HEK293T (cell line): ENCODE data around the gene APLNR.

Experiments used
- CTCF ChIA-PET: fragments of 350-600 bp; formaldehyde crosslinking; extraction: SDS; loops from one replicate; lab custom pipeline; 2021; ENCODE audit warnings: antibody characterized with exemption, inconsistent platforms; lab: Yijun Ruan, JAX
- POLR2A ChIA-PET: fragments of 350-600 bp; formaldehyde crosslinking; extraction: SDS; loops from one replicate; lab custom pipeline; 2020; ENCODE audit warnings: antibody characterized with exemption, inconsistent platforms; lab: Yijun Ruan, JAX
- DNase-seq: peaks from one replicate; pipeline ENCODE4 v3.0.0; 2012; ENCODE audit warnings: mixed read lengths; ENCODE audit errors: extremely low spot score
- ARNT ChIP-seq: fragments of 450-650 bp; IDR thresholded peaks from 2 replicates; pipeline ENCODE4 v1.6.1; 2017; ENCODE audit warnings: mild to moderate bottlenecking
- BHLHE40 ChIP-seq: fragments of 450-650 bp; IDR thresholded peaks from 2 replicates; pipeline ENCODE4 v1.6.1; 2016; ENCODE audit warnings: mild to moderate bottlenecking, moderate library complexity, borderline replicate concordance
- CTBP1 ChIP-seq: fragments of 450-650 bp; IDR thresholded peaks from 2 replicates; pipeline ENCODE4 v1.6.1; 2016; ENCODE audit warnings: borderline replicate concordance
- ELF4 ChIP-seq: fragments of 450-650 bp; IDR thresholded peaks from 2 replicates; pipeline ENCODE4 v1.6.1; 2017; ENCODE audit warnings: antibody characterized with exemption
- FOXA1 ChIP-seq: fragments of 450-650 bp; IDR thresholded peaks from 2 replicates; pipeline ENCODE4 v1.6.1; 2016; ENCODE audit warnings: mild to moderate bottlenecking
- FOXK2 ChIP-seq: fragments of 450-650 bp; IDR thresholded peaks from 2 replicates; pipeline ENCODE4 v1.6.1; 2016; ENCODE audit warnings: mild to moderate bottlenecking
- FOXM1 ChIP-seq: fragments of 450-650 bp; IDR thresholded peaks from 2 replicates; pipeline ENCODE4 v1.6.1; 2017; ENCODE audit warnings: mild to moderate bottlenecking, borderline replicate concordance
- HDGF ChIP-seq: fragments of 450-650 bp; IDR thresholded peaks from 2 replicates; pipeline ENCODE4 v1.6.1; 2017; ENCODE audit warnings: antibody characterized with exemption, borderline replicate concordance
- L3MBTL2 ChIP-seq: fragments of 450-650 bp; conservative IDR thresholded peaks from 2 replicates; pipeline ENCODE4 v1.6.1; 2016; ENCODE audit warnings: mild to moderate bottlenecking
- LEF1 ChIP-seq: fragments of 450-650 bp; IDR thresholded peaks from 2 replicates; pipeline ENCODE4 v1.6.1; 2017; ENCODE audit warnings: mild to moderate bottlenecking, borderline replicate concordance
- NFRKB ChIP-seq: fragments of 450-650 bp; IDR thresholded peaks from 2 replicates; pipeline ENCODE4 v1.6.1; 2016; ENCODE audit warnings: mild to moderate bottlenecking, moderate library complexity
- PKNOX1 ChIP-seq: fragments of 450-650 bp; IDR thresholded peaks from 2 replicates; pipeline ENCODE4 v1.6.1; 2016
- SP1 ChIP-seq: fragments of 450-650 bp; IDR thresholded peaks from 2 replicates; pipeline ENCODE4 v1.6.1; 2017
- SUZ12 ChIP-seq: fragments of 450-650 bp; IDR thresholded peaks from 2 replicates; pipeline ENCODE4 v1.6.1; 2016; ENCODE audit warnings: mild to moderate bottlenecking
- TARDBP ChIP-seq: fragments of 450-650 bp; IDR thresholded peaks from 2 replicates; pipeline ENCODE4 v1.6.1; 2016
- ZNF384 ChIP-seq: fragments of 450-650 bp; IDR thresholded peaks from 2 replicates; pipeline ENCODE4 v1.6.1; 2016

Gene APLNR

GRCh38 chr11:57255618-57256017, 18.6 kb upstream of the APLNR start:
- no peak for DNase-seq
- TF ChIP-seq HDGF (no peak), LEF1 (no peak), TARDBP (no peak)
- ChIA-PET CTCF (no interaction called here), POLR2A (no interaction called here)

- DNase-seq: no peak
- ChIA-PET CTCF (interaction anchor here (1.4 kb wide), 1 partner anchor 414 kb away, joined by 3 read pairs; no protein-coding TSS in a partner anchor), POLR2A (no interaction called here)
- no peak for TF ChIP-seq ELF4
- no peak for TF ChIP-seq HDGF
- TF ChIP-seq NFRKB: no peak
Observed at GRCh38 chr11:57254631-57255030, 17.6 kb upstream of the APLNR start.

GRCh38 chr11:57251491-57252104, 14.5 kb upstream of the APLNR start:
- POLR2A ChIA-PET: no interaction called here
- TF ChIP-seq ZNF384 (no peak), LEF1 (no peak), CTBP1 (no peak), PKNOX1 (no peak), NFRKB (no peak), BHLHE40 (no peak), SP1 (no peak), ELF4 (no peak), FOXM1 (no peak), ARNT (no peak), HDGF (no peak), L3MBTL2 (no peak), FOXK2 (no peak), SUZ12 (no peak), TARDBP (no peak), FOXA1 (no peak)
- DNase-seq: no peak
- CTCF ChIA-PET: interaction anchor here (1.2 kb wide), 1 partner anchor 120 kb away, joined by 4 read pairs; no protein-coding TSS in a partner anchor

- TF ChIP-seq ZNF384 (no peak), SUZ12 (no peak), FOXK2 (no peak), FOXM1 (no peak), LEF1 (no peak), CTBP1 (no peak), NFRKB (no peak)
- ChIA-PET CTCF (interaction anchor here (1.6 kb wide), 1 partner anchor 126 kb away, joined by 3 read pairs; no protein-coding TSS in a partner anchor), POLR2A (no interaction called here)
- DNase-seq: no peak
Observed at GRCh38 chr11:57251037-57251436, 14.0 kb upstream of the APLNR start.

GRCh38 chr11:57249384-57250319, 12.6 kb upstream of the APLNR start:
- TF ChIP-seq HDGF (no peak), FOXA1 (no peak), NFRKB (no peak), ZNF384 (peak; percentile 54; the same call in 1 of the 2 replicates), PKNOX1 (no peak), L3MBTL2 (no peak), CTBP1 (no peak), SUZ12 (no peak)
- DNase-seq: peak; percentile 57
- POLR2A ChIA-PET: no interaction called here
- CTCF ChIA-PET: interaction anchor here (0.6 to 2.7 kb wide), 31 partner anchors 8 to 1652 kb away, joined by 3 to 41 read pairs (median 4); no protein-coding TSS in a partner anchor

GRCh38 chr11:57248780-57249383, 11.8 kb upstream of the APLNR start:
- TF ChIP-seq HDGF (no peak), FOXK2 (no peak), TARDBP (no peak), FOXA1 (no peak), LEF1 (no peak), BHLHE40 (no peak), PKNOX1 (no peak), L3MBTL2 (no peak), NFRKB (no peak), ZNF384 (no peak), SUZ12 (no peak), ARNT (no peak), SP1 (no peak), ELF4 (no peak), FOXM1 (no peak), CTBP1 (no peak)
- POLR2A ChIA-PET: no interaction called here
- peak; percentile 56 for DNase-seq

More at GRCh38 chr11:57248780-57249383, 11.8 kb upstream of the APLNR start:
- CTCF ChIA-PET: interaction anchor here (0.6 to 2.7 kb wide), 26 partner anchors 8 to 418 kb away, joined by 3 to 41 read pairs (median 4); no protein-coding TSS in a partner anchor
